NK-92 (cell line): ENCODE measurements around the gene XAF1.
"Not testable (repeated sequence)": the region's sequence is repeated elsewhere in the genome, so short reads cannot be mapped to it uniquely, and the experiment has no call there.

Experiments
- DNase-seq: peaks from one replicate; lab custom pipeline; 2025; ENCODE audit not compliant: unreplicated experiment; lab: John Stamatoyannopoulos, UW

The XAF1 gene

DNA sequence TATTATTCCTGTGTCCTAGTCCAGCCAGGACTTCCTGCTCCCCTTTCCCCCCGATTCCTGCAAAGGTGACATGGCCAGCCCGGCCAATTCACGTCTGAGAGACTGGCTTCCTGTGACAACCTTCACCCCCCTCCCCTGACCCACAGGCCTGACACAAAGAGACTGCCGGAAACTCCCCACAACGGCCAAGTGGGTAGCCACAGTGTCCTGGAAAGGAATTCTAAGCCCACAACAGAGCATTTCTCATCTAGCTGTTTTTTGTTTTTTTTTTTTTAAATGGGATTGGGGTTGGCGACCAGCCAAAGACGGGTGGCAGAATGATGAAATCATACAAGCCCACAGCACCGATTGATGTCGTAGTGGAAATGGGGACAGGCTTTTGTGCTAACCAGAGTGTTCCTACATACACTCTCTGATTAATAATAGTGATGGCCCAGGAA, 2.8 kb upstream of the XAF1 start:
- DNase-seq = no peak

DNA sequence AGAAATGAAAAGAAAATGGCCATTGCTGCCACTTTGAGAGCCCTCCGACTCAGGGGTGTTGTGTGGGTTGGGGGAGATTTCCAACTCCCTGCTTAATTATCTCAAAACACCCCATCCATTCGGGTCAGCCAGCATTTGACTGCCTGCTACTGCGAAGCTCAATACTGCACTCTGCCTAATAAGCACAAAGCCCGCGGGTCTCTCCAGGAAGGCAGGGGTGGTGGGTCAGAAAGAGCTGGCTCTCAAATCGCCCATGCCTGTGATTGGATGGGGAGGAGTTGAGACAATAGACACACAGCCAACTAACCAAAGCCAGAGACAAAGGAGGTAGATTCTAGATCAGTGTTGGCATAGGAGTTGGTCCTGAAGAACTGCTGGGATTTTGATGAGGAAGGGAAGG, 2.3 kb upstream of the XAF1 start:
- DNase-seq = no peak

DNA sequence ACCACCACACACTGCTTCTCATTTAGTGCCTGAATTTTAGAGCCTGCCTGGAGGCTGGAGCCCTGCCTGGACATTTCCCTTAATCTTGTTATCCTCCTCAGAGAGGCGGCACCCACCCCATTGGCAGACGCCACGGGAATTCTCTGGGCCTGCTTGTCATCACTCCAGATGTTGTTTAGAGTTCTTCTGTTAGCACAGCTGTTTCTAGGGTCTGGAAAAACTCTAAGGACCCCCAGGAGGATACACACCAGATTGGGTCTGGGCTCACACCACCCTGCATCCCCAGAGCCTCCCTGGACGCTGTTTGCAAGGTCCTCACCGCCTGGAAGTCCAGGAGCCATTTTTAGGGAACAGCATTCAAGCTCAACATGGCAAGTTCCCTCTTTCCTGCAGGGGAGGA, 565 bp upstream of the XAF1 start:
- no peak for DNase-seq

GRCh38 chr17:6756425-6757031, 682 bp downstream of the XAF1 start:
- DNase-seq = no peak

GRCh38 chr17:6757747-6758146, 1.9 kb downstream of the XAF1 start:
- DNase-seq = no peak

GRCh38 chr17:6761779-6762178, 5.9 kb downstream of the XAF1 start:
- DNase-seq = no peak

DNA sequence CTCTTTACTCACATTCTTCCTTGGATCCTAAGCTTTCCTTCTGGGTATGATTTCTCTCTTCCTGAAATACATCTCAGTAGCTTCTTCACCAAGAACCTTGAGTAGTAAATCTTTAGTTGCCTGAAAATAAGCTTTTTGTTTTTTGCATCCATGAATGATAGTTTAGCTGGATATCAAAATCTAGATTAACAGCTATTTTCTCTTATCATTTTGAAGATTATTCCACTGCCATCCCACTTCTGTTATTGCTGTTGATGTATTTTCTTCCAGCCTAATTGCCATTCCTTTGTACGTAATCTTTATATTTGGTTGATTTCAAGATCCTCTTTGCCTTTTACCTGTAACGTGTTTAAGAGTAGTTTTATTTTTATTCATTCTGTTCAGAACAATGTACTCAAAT, 12.6 kb downstream of the XAF1 start:
- DNase-seq = no peak

DNA sequence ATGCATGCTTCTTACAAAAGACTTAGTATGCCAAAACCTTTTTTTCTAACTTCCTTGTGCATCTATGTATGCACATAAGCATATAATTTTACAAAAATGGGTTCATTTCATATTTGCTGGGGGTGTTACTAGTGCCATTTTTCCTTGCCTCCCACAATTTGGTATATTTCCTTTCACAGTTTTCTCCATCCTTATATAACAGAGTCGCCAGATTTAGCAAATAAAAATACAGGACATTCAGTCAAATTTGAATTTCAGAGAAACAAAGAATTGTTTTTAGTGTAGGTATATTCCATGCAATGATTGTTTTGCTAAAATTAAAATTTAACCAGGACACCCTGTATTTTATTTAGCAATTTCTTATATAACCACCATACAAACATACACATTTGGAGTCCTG, 16.2 kb downstream of the XAF1 start:
- DNase-seq = no peak

DNA sequence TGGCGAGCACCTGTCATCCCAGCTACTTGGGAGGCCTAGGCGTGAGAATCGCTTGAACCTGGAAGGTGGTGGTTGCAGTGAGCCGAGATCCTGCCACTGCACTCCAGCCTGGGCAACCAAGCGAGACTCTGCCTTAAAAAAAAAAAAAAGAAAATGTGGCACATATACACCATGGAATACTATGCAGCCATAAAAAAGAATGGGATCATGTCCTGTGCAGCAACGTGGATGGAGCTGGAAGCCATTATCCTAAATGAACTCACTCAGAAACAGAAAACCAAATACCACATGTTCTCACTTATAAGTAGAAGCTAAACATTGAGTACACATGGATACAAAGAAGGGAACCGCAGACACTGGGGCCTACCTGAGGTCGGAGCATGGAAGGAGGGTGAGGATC, 19.1 kb downstream of the XAF1 start:
- not testable (repeated sequence) for DNase-seq

GRCh38 chr17:6775871-6776405, 20.1 kb downstream of the XAF1 start, which contains the start of gene FBXO39:
Gene FBXO39, plus strand, starts transcription at chr17:6776215. Its CDS starts 3,654 bp downstream, at chr17:6779869.
- no peak for DNase-seq

- no peak for DNase-seq
Measured at GRCh38 chr17:6779411-6779810, 23.6 kb downstream of the XAF1 start.

DNA sequence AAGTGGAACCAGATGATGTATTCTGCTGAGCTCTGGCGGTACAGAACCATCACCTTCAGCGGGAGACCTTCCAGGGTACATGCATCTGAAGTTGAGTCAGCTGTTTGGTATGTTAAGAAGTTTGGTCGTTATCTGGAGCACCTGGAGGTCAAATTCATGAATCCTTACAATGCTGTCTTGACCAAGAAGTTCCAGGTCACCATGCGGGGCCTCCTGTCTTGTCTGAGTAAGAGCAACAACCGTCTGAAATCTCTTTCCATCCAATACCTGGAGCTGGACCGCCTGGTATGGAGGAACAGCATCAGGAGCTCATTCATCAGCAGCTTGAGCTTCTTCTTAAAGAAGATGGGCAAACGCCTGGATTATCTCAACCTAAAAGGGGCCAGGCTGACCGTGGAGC, 24.2 kb downstream of the XAF1 start:
- no peak for DNase-seq

DNA sequence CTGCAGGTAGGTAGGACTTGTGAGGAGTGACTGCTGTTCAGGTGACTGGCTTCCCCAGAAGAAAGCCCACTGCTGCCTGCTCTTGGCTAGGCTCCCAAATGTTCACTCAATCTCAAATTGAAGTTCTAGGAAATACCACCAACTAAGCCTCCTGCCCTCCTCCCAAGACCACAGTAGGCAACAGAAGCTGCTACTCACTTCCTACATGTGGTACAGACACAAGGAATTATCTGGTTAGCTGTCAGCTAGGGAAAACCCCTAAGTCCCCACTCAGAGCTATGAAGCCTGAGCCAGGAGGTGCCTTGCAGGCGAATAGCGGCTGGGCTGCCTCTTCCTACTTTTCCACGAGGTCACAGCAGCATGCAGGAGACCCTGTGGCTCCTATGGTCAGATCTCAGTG, 25.0 kb downstream of the XAF1 start:
- DNase-seq = no peak

DNA sequence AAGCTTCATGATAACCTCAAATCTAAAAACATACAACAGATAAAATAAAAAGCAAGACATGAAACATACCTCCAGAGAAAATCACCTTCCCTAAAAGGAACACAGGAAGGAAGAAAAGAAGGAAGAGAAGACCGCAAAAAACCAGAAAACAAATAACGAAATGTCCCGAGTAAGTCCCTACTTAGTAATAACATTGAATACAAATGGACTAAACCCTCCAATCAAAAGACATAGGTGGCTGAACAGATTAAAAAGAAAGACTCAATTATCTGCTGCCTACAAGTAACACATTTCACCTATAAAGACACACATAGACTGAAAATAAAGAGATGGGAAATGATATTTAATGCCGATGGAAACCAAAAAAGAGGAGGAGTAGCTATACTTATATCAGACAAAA, 26.4 kb downstream of the XAF1 start:
- DNase-seq = no peak

DNA sequence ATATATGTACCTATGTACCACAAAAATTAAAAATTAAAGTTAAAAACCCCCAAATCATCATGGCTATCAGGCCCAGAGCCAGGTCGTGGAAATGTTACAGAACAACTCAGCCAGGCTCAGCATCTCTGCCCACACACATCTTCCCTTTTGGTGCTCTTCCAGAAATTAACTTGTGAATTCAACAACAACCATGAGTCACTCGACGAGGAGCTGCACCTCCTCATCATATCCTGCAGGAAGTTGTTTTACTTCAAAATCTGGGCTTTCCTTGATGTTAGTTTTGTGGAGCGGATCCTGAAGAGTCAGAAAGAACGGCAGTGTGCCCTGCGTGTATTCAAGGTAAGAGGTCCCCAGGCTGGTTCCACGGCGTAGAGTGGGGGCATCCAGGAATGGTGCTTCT, 30.8 kb downstream of the XAF1 start:
- no peak for DNase-seq

- DNase-seq = no peak
Measured at GRCh38 chr17:6787081-6787693, 31.3 kb downstream of the XAF1 start.

GRCh38 chr17:6789146-6789545, 33.3 kb downstream of the XAF1 start:
- no peak for DNase-seq

DNA sequence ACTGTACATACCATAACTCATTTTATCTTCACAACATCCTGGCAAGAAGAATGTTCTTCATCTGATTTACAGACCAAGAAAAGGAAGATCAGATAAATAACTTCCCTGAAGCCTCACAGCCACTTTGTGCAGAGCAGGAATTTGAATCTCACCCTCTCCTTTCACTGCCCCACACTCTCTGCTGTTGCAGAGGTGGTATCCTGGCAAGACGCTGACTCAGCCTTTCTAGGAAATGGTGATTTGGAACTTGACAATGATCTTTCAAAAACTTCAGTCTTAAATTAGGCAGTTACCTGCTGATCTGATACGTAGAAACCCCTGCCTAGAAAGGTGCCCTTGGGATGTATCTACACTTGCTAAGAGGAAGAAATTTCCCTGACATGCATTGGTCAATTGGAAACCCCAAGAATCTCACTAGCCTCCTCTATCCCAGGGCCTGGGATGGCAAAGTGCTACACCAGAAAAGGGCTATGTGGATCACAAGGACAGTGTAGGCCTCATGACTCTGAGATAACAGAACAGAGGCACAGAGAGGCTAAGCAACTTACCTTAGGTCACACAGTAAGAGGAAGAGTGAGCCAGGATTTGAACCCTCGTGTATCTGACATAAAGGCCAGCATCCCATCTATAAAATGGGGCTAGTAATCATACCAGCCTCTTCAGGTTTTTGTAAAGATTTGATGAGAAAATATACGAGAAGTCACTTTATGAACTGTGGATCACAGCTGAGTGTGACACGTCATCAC, 38.1 kb downstream of the XAF1 start:
- no peak for DNase-seq

DNA sequence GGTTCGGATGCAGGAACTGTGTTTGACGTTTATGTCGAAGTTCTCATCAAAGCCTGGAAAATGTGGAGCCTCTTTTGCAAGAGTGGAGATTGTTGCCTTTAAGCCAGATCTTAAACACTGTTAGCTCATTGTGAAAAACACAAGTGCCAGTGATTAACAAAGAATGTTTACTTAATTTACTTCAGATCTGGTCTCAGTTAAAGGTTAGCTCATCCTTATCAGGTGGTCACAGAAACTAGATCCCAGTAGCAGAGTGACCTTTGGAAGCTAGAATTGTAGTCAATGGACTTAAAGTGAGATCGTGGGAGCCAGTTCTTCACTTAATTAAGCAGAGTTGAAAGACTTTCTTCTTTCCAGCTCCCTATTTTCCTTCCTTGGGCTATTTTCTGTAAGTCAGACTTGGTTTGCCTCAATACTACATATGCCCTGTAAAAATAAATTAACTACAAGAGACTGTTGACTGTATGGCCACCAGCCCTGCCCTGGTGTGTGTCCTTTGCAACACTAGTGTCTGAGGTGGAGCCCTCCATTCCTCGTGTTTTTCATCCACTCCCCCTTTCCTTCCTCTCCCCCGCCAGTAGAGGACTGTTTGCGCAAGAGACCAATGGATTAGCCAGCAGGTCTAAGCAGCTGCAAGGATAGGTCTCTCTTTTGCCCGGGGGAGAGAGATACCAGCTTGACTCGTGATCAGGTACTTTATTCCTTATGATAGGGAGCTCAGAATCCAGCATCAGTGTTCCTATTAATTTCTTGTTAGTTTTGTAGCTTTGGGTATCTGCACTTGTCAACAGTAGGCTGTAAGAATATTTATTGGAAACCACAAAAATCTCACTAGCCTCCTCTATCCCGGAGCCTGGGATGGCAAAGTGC, 40.4 kb downstream of the XAF1 start:
- no peak for DNase-seq

GRCh38 chr17:6796887-6797490, 41.1 kb downstream of the XAF1 start:
- DNase-seq = no peak
